H1 (cell line): ENCODE data around the gene SBNO2. TPM values are rescaled to one million over a fixed set of nuclear protein-coding genes. Genes with fewer than 3 reads are reported as not detected.

ENCODE experiments used
- CTCF ChIA-PET: fragments of 300-600 bp; sonication (Branson Sonifier 250); formaldehyde crosslinking; loops from one replicate; lab custom pipeline; 2021; ENCODE audit not compliant: partially characterized antibody; lab: Charles Lee
- POLR2A ChIA-PET: fragments of 300-600 bp; sonication (Branson Sonifier 250); formaldehyde crosslinking; loops from one replicate; lab custom pipeline; 2021; ENCODE audit warnings: inconsistent platforms; ENCODE audit not compliant: partially characterized antibody; lab: Charles Lee
- DNase-seq, 2 experiments: peaks; one replicate each; pipeline versions ENCODE4 v3.0.0 to v3.0.0-alpha.2; 2010 to 2022; ENCODE audit warnings: low spot score in 2 of 2, low read depth in 1 of 2, mixed read lengths in 1 of 2
- FAIRE-seq: peaks from 2 replicates; lab custom pipeline; 2011; peaks lifted over from hg19 to GRCh38; lab: Jason Lieb, UNC
- H2AFZ ChIP-seq: 2 replicates; pipeline ENCODE4 v1.8.1; 2012; ENCODE audit warnings: low read length, inconsistent platforms
- H2AK5ac ChIP-seq: 2 replicates; pipeline ENCODE4 v1.6.1; 2013; ENCODE audit warnings: low read depth, low read length
- H2BK120ac ChIP-seq: replicated peaks from 2 replicates; pipeline ENCODE3; 2013; ENCODE audit warnings: low read depth, low read length, inconsistent platforms
- H2BK12ac ChIP-seq: 2 replicates; pipeline ENCODE4 v1.6.1; 2013; ENCODE audit warnings: low read depth, low read length
- H2BK15ac ChIP-seq: 2 replicates; pipeline ENCODE4 v1.6.1; 2013; ENCODE audit warnings: low read length
- H2BK20ac ChIP-seq: 2 replicates; pipeline ENCODE4 v1.6.1; 2013; ENCODE audit warnings: low read length
- H2BK5ac ChIP-seq: 2 replicates; pipeline ENCODE4 v1.6.1; 2013; ENCODE audit warnings: low read depth, low read length
- H3K14ac ChIP-seq: 2 replicates; pipeline ENCODE4 v1.6.1; 2013; ENCODE audit warnings: inconsistent platforms; ENCODE audit not compliant: insufficient read length
- H3K18ac ChIP-seq: 2 replicates; pipeline ENCODE4 v1.6.1; 2013; ENCODE audit warnings: low read length; ENCODE audit errors: extremely low read depth
- H3K23ac ChIP-seq: 2 replicates; pipeline ENCODE4 v1.6.1; 2013; ENCODE audit warnings: inconsistent platforms; ENCODE audit not compliant: insufficient read length
- H3K23me2 ChIP-seq: 2 replicates; pipeline ENCODE4 v1.6.1; 2013; ENCODE audit warnings: low read depth, low read length
- H3K27ac ChIP-seq: 2 replicates; pipeline ENCODE4 v1.6.1; 2011; ENCODE audit warnings: low read depth, low read length, inconsistent platforms
- H3K27me3 ChIP-seq, 4 experiments: replicated peaks in 1 of 4; 1 replicate in 1 of 4; 2 replicates in 3 of 4; pipeline versions ENCODE4 v1.6.1 to v1.8.1; 2011 to 2013; ENCODE audit warnings: low read length in 3 of 4, mild to moderate bottlenecking in 3 of 4, inconsistent platforms in 2 of 4, mixed read lengths in 2 of 4, moderate library complexity in 1 of 4; ENCODE audit not compliant: control insufficient read depth in 3 of 4, insufficient read depth in 3 of 4; ENCODE audit errors: extremely low read depth in 1 of 4
- H3K36me3 ChIP-seq, 4 experiments: 2 replicates each; pipeline versions ENCODE4 v1.6.1 to v1.8.1; 2011 to 2013; ENCODE audit warnings: mild to moderate bottlenecking in 4 of 4, low read length in 3 of 4, moderate library complexity in 2 of 4, control low read depth in 1 of 4, inconsistent platforms in 1 of 4; ENCODE audit not compliant: insufficient read depth in 4 of 4, control insufficient read depth in 2 of 4
- H3K4ac ChIP-seq: replicated peaks from 2 replicates; pipeline ENCODE3; 2013; ENCODE audit warnings: low read length, low read depth, mixed read lengths, inconsistent platforms; ENCODE audit not compliant: insufficient read length
- H3K4me1 ChIP-seq, 4 experiments: replicated peaks in 1 of 4; 1 replicate in 1 of 4; 2 replicates in 3 of 4; pipeline versions ENCODE4 v1.6.1 to v1.8.1; 2011 to 2013; ENCODE audit warnings: low read length in 3 of 4, inconsistent platforms in 2 of 4, mixed read lengths in 1 of 4; ENCODE audit not compliant: insufficient read depth in 4 of 4, control insufficient read depth in 3 of 4
- H3K4me2 ChIP-seq, 2 experiments: 2 replicates each; pipeline versions ENCODE4 v1.6.1 to v1.8.1; 2011 to 2013; ENCODE audit warnings: low read depth in 2 of 2, low read length in 2 of 2, control low read depth in 1 of 2, inconsistent platforms in 1 of 2, mild to moderate bottlenecking in 1 of 2; ENCODE audit not compliant: insufficient read depth in 1 of 2
- H3K4me3 ChIP-seq, 4 experiments: fragments of 200-600, 300-600 bp in 1 of 4; sonication (generic), shearing (Covaris generic), sonication (Bioruptor Twin) in 1 of 4; 2 replicates each; pipeline versions ENCODE4 v1.5.1 to v1.8.1; 2011 to 2016; ENCODE audit warnings: low read length in 4 of 4, low read depth in 3 of 4, control low read depth in 2 of 4, inconsistent platforms in 2 of 4, mild to moderate bottlenecking in 2 of 4, mixed read lengths in 1 of 4, moderate library complexity in 1 of 4; ENCODE audit not compliant: insufficient read depth in 2 of 4; ENCODE audit errors: extremely low read depth in 1 of 4
- H3K56ac ChIP-seq: replicated peaks from 2 replicates; pipeline ENCODE3; 2013; ENCODE audit warnings: low read depth, mild to moderate bottlenecking, mixed read lengths, low read length, inconsistent platforms; ENCODE audit not compliant: insufficient read length
- H3K79me1 ChIP-seq: 2 replicates; pipeline ENCODE4 v1.6.1; 2013; ENCODE audit warnings: low read depth, low read length, control low read depth
- H3K79me2 ChIP-seq, 2 experiments: 2 replicates each; pipeline versions ENCODE4 v1.6.1 to v1.8.1; 2012 to 2013; ENCODE audit warnings: low read length in 2 of 2, mild to moderate bottlenecking in 2 of 2, inconsistent platforms in 1 of 2; ENCODE audit not compliant: insufficient read depth in 2 of 2, control insufficient read depth in 1 of 2
- H3K9ac ChIP-seq, 4 experiments: replicated peaks in 1 of 4; 1 replicate in 1 of 4; 2 replicates in 3 of 4; pipeline versions ENCODE4 v1.6.1 to v1.8.1; 2011 to 2013; ENCODE audit warnings: low read depth in 3 of 4, low read length in 3 of 4, control low read depth in 2 of 4, mild to moderate bottlenecking in 2 of 4, moderate library complexity in 2 of 4, inconsistent platforms in 1 of 4; ENCODE audit errors: extremely low read depth in 1 of 4
- H3K9me3 ChIP-seq, 2 experiments: 2 replicates each; pipeline versions ENCODE4 v1.6.1 to v1.8.1; 2012 to 2013; ENCODE audit warnings: mild to moderate bottlenecking in 2 of 2, moderate library complexity in 2 of 2, control low read depth in 1 of 2, inconsistent platforms in 1 of 2, low read depth in 1 of 2, low read length in 1 of 2, mixed read lengths in 1 of 2; ENCODE audit not compliant: insufficient read depth in 2 of 2
- H4K20me1 ChIP-seq, 2 experiments: replicated peaks in 1 of 2; 2 replicates each; pipeline versions ENCODE3 to v1.8.1; 2011 to 2013; ENCODE audit warnings: inconsistent platforms in 2 of 2, low read length in 2 of 2, mild to moderate bottlenecking in 1 of 2; ENCODE audit not compliant: insufficient read depth in 2 of 2, control insufficient read depth in 1 of 2
- H4K5ac ChIP-seq: 2 replicates; pipeline ENCODE4 v1.6.1; 2013; ENCODE audit warnings: low read length, low read depth, mixed read lengths, inconsistent platforms; ENCODE audit not compliant: insufficient read length
- H4K8ac ChIP-seq: 2 replicates; pipeline ENCODE4 v1.8.0; 2013; ENCODE audit warnings: mild to moderate bottlenecking, moderate library complexity, low read length, inconsistent platforms; ENCODE audit not compliant: insufficient read depth; ENCODE audit errors: extremely low read depth
- H4K91ac ChIP-seq: replicated peaks from 2 replicates; pipeline ENCODE3; 2013; ENCODE audit warnings: low read length, mixed read lengths, inconsistent platforms; ENCODE audit not compliant: insufficient read length
- CHD1 ChIP-seq: IDR thresholded peaks from 2 replicates; pipeline ENCODE4 v1.6.1; 2012; ENCODE audit warnings: low read depth, low read length, improper control_type of control experiment
- CHD2 ChIP-seq: IDR thresholded peaks from 2 replicates; pipeline ENCODE4 v1.6.1; 2012; ENCODE audit warnings: low read length, improper control_type of control experiment
- CTBP2 ChIP-seq: IDR thresholded peaks from 2 replicates; pipeline ENCODE4 v1.7.0; 2011; ENCODE audit warnings: borderline replicate concordance, mild to moderate bottlenecking, moderate library complexity, mixed read lengths, low read length; ENCODE audit not compliant: insufficient read depth, insufficient read length
- EGR1 ChIP-seq: IDR thresholded peaks from 2 replicates; pipeline ENCODE4 v1.6.1; 2011; ENCODE audit warnings: low read depth, low read length, borderline replicate concordance
- EP300 ChIP-seq, 2 experiments: IDR thresholded peaks; 1 replicate in 1 of 2; 2 replicates in 1 of 2; pipeline ENCODE4 v1.6.1; 2011 to 2012; ENCODE audit warnings: low read depth in 2 of 2, low read length in 2 of 2, mild to moderate bottlenecking in 2 of 2, borderline replicate concordance in 1 of 2, inconsistent platforms in 1 of 2, moderate library complexity in 1 of 2
- EZH2 ChIP-seq: fragments of 200-600 bp; sonication (generic); IDR thresholded peaks from 2 replicates; pipeline ENCODE4 v1.7.1; 2012; ENCODE audit warnings: low read depth, mild to moderate bottlenecking, moderate library complexity, low read length, inconsistent platforms; ENCODE audit not compliant: severe bottlenecking
- KDM4A ChIP-seq: IDR thresholded peaks from one replicate; pipeline ENCODE4 v1.7.1; 2012; ENCODE audit warnings: low read depth, mild to moderate bottlenecking, moderate library complexity, low read length, inconsistent platforms; ENCODE audit not compliant: severe bottlenecking
- KDM5A ChIP-seq: fragments of 200-600 bp; IDR thresholded peaks from 2 replicates; pipeline ENCODE4 v1.7.1; 2012; ENCODE audit warnings: mild to moderate bottlenecking, low read length, inconsistent platforms, mixed read lengths
- MAFK ChIP-seq: IDR thresholded peaks from 2 replicates; pipeline ENCODE4 v1.6.1; 2012; ENCODE audit warnings: low read depth, mild to moderate bottlenecking, improper control_type of control experiment, low read length
- NANOG ChIP-seq: IDR thresholded peaks from 2 replicates; pipeline ENCODE4 v1.6.1; 2011; ENCODE audit warnings: low read length, low read depth, mild to moderate bottlenecking, inconsistent platforms; ENCODE audit not compliant: insufficient read depth, poor library complexity, severe bottlenecking
- POLR2AphosphoS5 ChIP-seq: IDR thresholded peaks from 2 replicates; pipeline ENCODE4 v1.6.1; 2011; ENCODE audit warnings: low read depth, low read length
- RAD21 ChIP-seq, 2 experiments: IDR thresholded peaks in 1 of 2; conservative IDR thresholded peaks in 1 of 2; 2 replicates each; pipeline ENCODE4 v1.6.1; 2011; ENCODE audit warnings: low read depth in 2 of 2, low read length in 2 of 2, improper control_type of control experiment in 1 of 2, inconsistent platforms in 1 of 2, mild to moderate bottlenecking in 1 of 2, moderate library complexity in 1 of 2
- SRF ChIP-seq: IDR thresholded peaks from 2 replicates; pipeline ENCODE4 v1.6.1; 2011; ENCODE audit warnings: mild to moderate bottlenecking, low read depth, low read length, moderate library complexity
- WGBS, 2 experiments: shearing (Covaris generic) in 1 of 2; methylation state at CpG; one replicate each; pipeline versions ENCODE4 v1.1.6 to v1.1.7; 2013 to 2015; ENCODE audit warnings: low lambda C conversion rate in 2 of 2, mixed read lengths in 2 of 2, inconsistent platforms in 1 of 2, low coverage in 1 of 2, missing lambda C conversion rate in 1 of 2; ENCODE audit not compliant: insufficient replicate concordance in 2 of 2, insufficient coverage in 1 of 2, insufficient read length in 1 of 2; ENCODE audit errors: extremely low coverage in 1 of 2, missing lambda C conversion rate in 1 of 2; 5-methylcytosine and 5-hydroxymethylcytosine counted together
- polyA plus RNA-seq, 7 experiments: library from polyadenylated mRNA; depleted of rRNA in 3 of 7; stranded (reverse) in 5 of 7; unstranded in 2 of 7; fragments of >200 nt in 5 of 7; fragments of 200-250 nt in 2 of 7; gene quantifications; 1 replicate in 5 of 7; 2 replicates in 1 of 7; 4 replicates in 1 of 7; pipeline versions ENCODE4 v1.2.1 to v1.2.3, GENCODE V29; 2011 to 2013; ENCODE audit warnings: missing spikeins in 2 of 7, mixed read lengths in 2 of 7
- total RNA-seq: library from RNA; stranded (reverse); fragmentation: NEBNext Ultra II Directional; extraction: Animal tissue kit (Norgen Biotek cat#: 25700); gene quantifications from 2 replicates; pipeline ENCODE4 v1.2.1, GENCODE V29; 2021

The SBNO2 gene
- total and polyA plus RNA-seq, 2 of the 8 experiments (the other 6 are each of a cell fraction or from before 2014, with no cell fraction given) = 12.2 to 31.4 TPM

- DNase-seq (no peak), FAIRE-seq (no peak)
- H3K14ac ChIP-seq = no peak overlapping the region
- H3K4me2 ChIP-seq = no peak overlapping the region
- no peak overlapping the region for H2BK12ac ChIP-seq
- no peak overlapping the region for H4K5ac ChIP-seq
- H3K23ac ChIP-seq = no peak overlapping the region
- H2BK120ac ChIP-seq = no peak overlapping the region
- H3K4me1 ChIP-seq = peaks cover 0 to 4% (median 0%) of the 10 kb centered on the region in 4 experiments; a peak in 1 of 7 replicates
- H3K79me2 ChIP-seq = no peaks in the 10 kb centered on the region
- H2BK5ac ChIP-seq = no peak overlapping the region
- no peak overlapping the region for H2BK15ac ChIP-seq
- H3K27ac ChIP-seq = no peak overlapping the region
- H4K8ac ChIP-seq = no peak overlapping the region
- no peak overlapping the region for H2BK20ac ChIP-seq
- H4K20me1 ChIP-seq = peaks cover 0 to 2% of the 10 kb centered on the region in 2 experiments
- no peak overlapping the region for H3K9ac ChIP-seq
- WGBS, 2 experiments = 92% methylated on average over 5 of the region's 5 CpGs; no CpG with 5 or more reads in 1 of the 2 experiments
- no peak overlapping the region for H4K91ac ChIP-seq
- CTCF ChIA-PET = interaction anchor here (0.6 to 2.4 kb wide), 3 partner anchors 9 to 287 kb away, joined by 3 to 7 read pairs (median 4); partner anchors contain the start of gene ARHGAP45
- H3K36me3 ChIP-seq = peaks cover 0 to 49% (median 14%) of the 10 kb centered on the region in 4 experiments; a peak in 6 of 8 replicates
- no peaks in the 10 kb centered on the region for H3K79me1 ChIP-seq
- no peaks in the 10 kb centered on the region; a peak in 1 of 7 replicates for H3K27me3 ChIP-seq
- no peak overlapping the region for H2AK5ac ChIP-seq
- POLR2A ChIA-PET = interaction anchor here (1.5 to 2.1 kb wide), 3 partner anchors 10 to 21 kb away, joined by 4 to 8 read pairs (median 8); partner anchors contain the start of gene ABCA7
- no peaks in the 10 kb centered on the region for H3K23me2 ChIP-seq
- no peak overlapping the region for H3K56ac ChIP-seq
- H3K4ac ChIP-seq = no peak overlapping the region
- H3K18ac ChIP-seq = no peak overlapping the region
- H3K4me3 ChIP-seq = no peak overlapping the region
- peaks cover 38 to 63% of the 10 kb centered on the region in 2 experiments for H3K9me3 ChIP-seq
- no peak overlapping the region for H2AFZ ChIP-seq
- TF ChIP-seq MAFK (no peak), CTBP2 (no peak), POLR2AphosphoS5 (no peak), EGR1 (no peak), NANOG (no peak), KDM4A (no peak), EZH2 (no peak), CHD2 (no peak), CHD1 (no peak), RAD21 (IDR thresholded peaks at IDR 0.05 in 1 of 2, conservative IDR thresholded peaks at IDR 0.05 in 1 of 2; ENCODE audit: low read depth in 2 of 2, low read length in 2 of 2) (no peak), EP300 (IDR thresholded peaks at IDR 0.05; ENCODE audit: borderline replicate concordance in 1 of 2, low read depth in 2 of 2, low read length in 2 of 2) (no peak), SRF (no peak), KDM5A (no peak)
Measured at GRCh38 chr19:1058112-1058511, 116.0 kb downstream of the SBNO2 start.
